Liver (tissue), 9 donors: ENCODE measurements around the gene EFCAB10. TPM values are rescaled to one million over a fixed set of nuclear protein-coding genes. Genes with fewer than 3 reads are reported as not detected.

Source experiments
- DNase-seq: peaks from one replicate; pipeline ENCODE4 v3.0.0-alpha.2; 2017; ENCODE audit warnings: low spot score
- H3K27ac ChIP-seq, 2 donors: one replicate each; pipeline ENCODE4 v1.7.0; 2013; ENCODE audit warnings: inconsistent platforms in 2 of 2, low read length in 2 of 2, control low read depth in 1 of 2, low read depth in 1 of 2, mild to moderate bottlenecking in 1 of 2
- H3K27me3 ChIP-seq, 4 donors: one replicate each; pipeline versions ENCODE4 v1.6.1 to v1.7.0; 2013; ENCODE audit warnings: low read length in 3 of 4, inconsistent platforms in 1 of 4, mild to moderate bottlenecking in 1 of 4, moderate library complexity in 1 of 4; ENCODE audit not compliant: control insufficient read depth in 4 of 4, insufficient read depth in 4 of 4
- H3K36me3 ChIP-seq, 4 donors: one replicate each; pipeline versions ENCODE4 v1.6.1 to v1.7.0; 2013; ENCODE audit warnings: low read length in 3 of 4, mild to moderate bottlenecking in 3 of 4, low read depth in 1 of 4, moderate library complexity in 1 of 4; ENCODE audit not compliant: control insufficient read depth in 4 of 4, insufficient read depth in 3 of 4
- H3K4me1 ChIP-seq, 4 donors: one replicate each; pipeline versions ENCODE4 v1.6.1 to v1.7.0; 2013; ENCODE audit warnings: low read length in 3 of 4, mild to moderate bottlenecking in 3 of 4, moderate library complexity in 1 of 4; ENCODE audit not compliant: control insufficient read depth in 4 of 4, insufficient read depth in 4 of 4
- H3K4me3 ChIP-seq, 3 donors: one replicate each; pipeline versions ENCODE4 v1.6.1 to v1.7.0; 2013; ENCODE audit warnings: low read length in 3 of 3, control low read depth in 1 of 3, low read depth in 1 of 3, mild to moderate bottlenecking in 1 of 3
- H3K9ac ChIP-seq, 2 donors: one replicate each; pipeline ENCODE4 v1.7.0; 2013; ENCODE audit warnings: low read length in 2 of 2, mild to moderate bottlenecking in 2 of 2, moderate library complexity in 2 of 2, control low read depth in 1 of 2, low read depth in 1 of 2
- H3K9me3 ChIP-seq, 4 donors: one replicate each; pipeline versions ENCODE4 v1.6.1 to v1.7.0; 2013; ENCODE audit warnings: low read length in 3 of 4; ENCODE audit not compliant: control insufficient read depth in 4 of 4
- ATF3 ChIP-seq: IDR thresholded peaks from 2 replicates; pipeline ENCODE4 v1.6.1; 2016; ENCODE audit warnings: antibody characterized with exemption
- FOXA2 ChIP-seq: IDR thresholded peaks from 2 replicates; pipeline ENCODE4 v1.6.1; 2016; ENCODE audit warnings: antibody characterized with exemption
- GABPA ChIP-seq, 2 donors: IDR thresholded peaks in 1 of 2; conservative IDR thresholded peaks in 1 of 2; 2 replicates each; pipeline ENCODE4 v1.6.1; 2016; ENCODE audit warnings: antibody characterized with exemption in 2 of 2, mild to moderate bottlenecking in 1 of 2, moderate library complexity in 1 of 2
- HNF4A ChIP-seq, 2 donors: conservative IDR thresholded peaks; 2 replicates each; pipeline ENCODE4 v1.6.1; 2016; ENCODE audit warnings: antibody characterized with exemption in 2 of 2, mild to moderate bottlenecking in 2 of 2
- HNF4G ChIP-seq: IDR thresholded peaks from 2 replicates; pipeline ENCODE4 v1.6.1; 2016; ENCODE audit warnings: antibody characterized with exemption
- JUND ChIP-seq, 2 donors: IDR thresholded peaks; 2 replicates each; pipeline ENCODE4 v1.6.1; 2016; ENCODE audit warnings: antibody characterized with exemption in 2 of 2
- NR2F2 ChIP-seq: IDR thresholded peaks from 2 replicates; pipeline ENCODE4 v1.6.1; 2016; ENCODE audit warnings: antibody characterized with exemption
- RAD21 ChIP-seq, 2 donors: IDR thresholded peaks; 2 replicates each; pipeline ENCODE4 v1.6.1; 2016; ENCODE audit warnings: antibody characterized with exemption in 2 of 2, mild to moderate bottlenecking in 2 of 2
- RXRA ChIP-seq, 2 donors: IDR thresholded peaks; 2 replicates each; pipeline ENCODE4 v1.6.1; 2017 to 2018; ENCODE audit warnings: antibody characterized with exemption in 2 of 2, mild to moderate bottlenecking in 1 of 2
- SP1 ChIP-seq: IDR thresholded peaks from 2 replicates; pipeline ENCODE4 v1.6.1; 2018; ENCODE audit warnings: antibody characterized with exemption, mild to moderate bottlenecking
- TAF1 ChIP-seq: conservative IDR thresholded peaks from 2 replicates; pipeline ENCODE4 v1.6.1; 2016; ENCODE audit warnings: antibody characterized with exemption, mild to moderate bottlenecking
- YY1 ChIP-seq: IDR thresholded peaks from 2 replicates; pipeline ENCODE4 v1.6.1; 2016; ENCODE audit warnings: antibody characterized with exemption, mild to moderate bottlenecking
- ZBTB33 ChIP-seq: IDR thresholded peaks from 2 replicates; pipeline ENCODE4 v1.6.1; 2016; ENCODE audit warnings: antibody characterized with exemption
- WGBS: extraction: QIAGEN DNeasy Blood & Tissue Kit; methylation state at CpG from one replicate; pipeline ENCODE4 v1.1.7; 2013; 5-methylcytosine and 5-hydroxymethylcytosine counted together
- polyA plus RNA-seq, 2 donors: library from polyadenylated mRNA; stranded (reverse) in 1 of 2; unstranded in 1 of 2; fragments of 200-250 nt in 1 of 2; fragments of >200 nt in 1 of 2; fragmentation: Nextera tagmentation in 1 of 2; extraction: Ambion mirVana in 1 of 2; gene quantifications; one replicate each; pipeline versions ENCODE4 v1.2.1 to v1.2.3, GENCODE V29; 2013 to 2015
- total RNA-seq, 2 donors: library from RNA; depleted of rRNA; stranded (reverse); fragments of >200 nt; gene quantifications; one replicate each; pipeline ENCODE4 v1.2.3, GENCODE V29; 2014
- TF ChIP-seq, protein P1 (sequence below): fragments of 150-350 bp; IDR thresholded peaks from 2 replicates; pipeline ENCODE4 v1.5.1; 2017; ENCODE audit warnings: improper control_type of control experiment, low read depth, low read length; ENCODE audit not compliant: missing input control
- TF ChIP-seq, protein P2 (sequence below): IDR thresholded peaks from 2 replicates; pipeline ENCODE4 v1.6.1; 2016; ENCODE audit warnings: antibody characterized with exemption, mild to moderate bottlenecking
- TF ChIP-seq, protein P3 (sequence below): IDR thresholded peaks from 2 replicates; pipeline ENCODE4 v1.6.1; 2016; ENCODE audit warnings: antibody characterized with exemption
- donor health status: healthy.
- donor health status: healthy.
- donor health status: healthy.
- donor health status: healthy.
- donor health status: healthy.

Gene EFCAB10
- total and polyA plus RNA-seq, 4 donors = 0.25 TPM; not detected in 3

DNA sequence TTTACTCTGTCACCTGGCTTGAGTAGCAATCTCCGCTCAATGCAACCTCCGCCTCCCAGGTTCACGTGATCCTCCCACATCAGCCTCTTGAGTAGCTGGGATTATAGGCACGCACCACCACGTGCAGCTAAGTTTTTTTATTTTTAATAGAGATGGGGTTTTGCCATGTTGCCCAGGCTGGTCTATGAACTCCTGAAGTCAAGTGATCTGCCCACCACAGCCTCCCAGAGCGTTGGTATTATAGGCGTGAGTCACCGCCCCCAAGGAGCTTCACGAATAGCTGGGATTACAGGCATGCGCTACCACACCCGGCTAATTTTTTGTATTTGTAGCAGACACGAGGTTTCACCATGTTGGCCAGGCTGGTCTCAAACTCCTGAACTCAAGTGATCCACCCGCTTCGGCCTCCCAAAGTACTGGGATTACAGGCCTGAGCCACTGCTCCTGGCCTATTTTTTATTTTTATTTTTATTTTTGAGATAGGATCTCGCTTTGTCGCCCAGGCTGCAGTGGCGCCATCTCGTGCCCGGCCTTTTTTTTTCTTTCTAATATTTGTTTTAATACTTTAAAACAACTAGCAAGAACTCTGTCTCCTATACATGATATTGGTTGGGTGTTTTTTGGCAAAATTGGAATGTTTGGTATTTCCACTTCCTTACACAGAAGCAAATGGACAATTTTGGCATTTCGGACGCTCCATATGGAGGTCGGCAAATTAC, 1.1 kb downstream of the EFCAB10 start (continued):
- TF ChIP-seq ZBTB33 = no peak
- TF ChIP-seq RXRA (IDR thresholded peaks at IDR 0.05) = no peak

GRCh38 chr7:105578496-105578895, 2.8 kb downstream of the EFCAB10 start:
- Histone ChIP-seq H3K9ac (no peak overlapping the region), H3K36me3 (no peaks in the 10 kb centered on the region), H3K9me3 (no peaks in the 10 kb centered on the region), H3K27ac (no peak overlapping the region), H3K27me3 (no peaks in the 10 kb centered on the region), H3K4me1 (peaks cover 0 to 4% (median 0%) of the 10 kb centered on the region in 4 donors), H3K4me3 (no peak overlapping the region)
- TF ChIP-seq HNF4A (conservative IDR thresholded peaks at IDR 0.05) = no peak
- TF ChIP-seq TAF1 = no peak
- TF ChIP-seq RAD21 (IDR thresholded peaks at IDR 0.05) = no peak
- TF ChIP-seq JUND (IDR thresholded peaks at IDR 0.05) = no peak
- TF ChIP-seq, protein P1, sequence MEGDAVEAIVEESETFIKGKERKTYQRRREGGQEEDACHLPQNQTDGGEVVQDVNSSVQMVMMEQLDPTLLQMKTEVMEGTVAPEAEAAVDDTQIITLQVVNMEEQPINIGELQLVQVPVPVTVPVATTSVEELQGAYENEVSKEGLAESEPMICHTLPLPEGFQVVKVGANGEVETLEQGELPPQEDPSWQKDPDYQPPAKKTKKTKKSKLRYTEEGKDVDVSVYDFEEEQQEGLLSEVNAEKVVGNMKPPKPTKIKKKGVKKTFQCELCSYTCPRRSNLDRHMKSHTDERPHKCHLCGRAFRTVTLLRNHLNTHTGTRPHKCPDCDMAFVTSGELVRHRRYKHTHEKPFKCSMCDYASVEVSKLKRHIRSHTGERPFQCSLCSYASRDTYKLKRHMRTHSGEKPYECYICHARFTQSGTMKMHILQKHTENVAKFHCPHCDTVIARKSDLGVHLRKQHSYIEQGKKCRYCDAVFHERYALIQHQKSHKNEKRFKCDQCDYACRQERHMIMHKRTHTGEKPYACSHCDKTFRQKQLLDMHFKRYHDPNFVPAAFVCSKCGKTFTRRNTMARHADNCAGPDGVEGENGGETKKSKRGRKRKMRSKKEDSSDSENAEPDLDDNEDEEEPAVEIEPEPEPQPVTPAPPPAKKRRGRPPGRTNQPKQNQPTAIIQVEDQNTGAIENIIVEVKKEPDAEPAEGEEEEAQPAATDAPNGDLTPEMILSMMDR = no peak
- no peak for DNase-seq

- DNase-seq = no peak
- TF ChIP-seq HNF4A (conservative IDR thresholded peaks at IDR 0.05) = no peak
- no peaks in the 10 kb centered on the region for H3K9me3 ChIP-seq
- H3K9ac ChIP-seq = no peak overlapping the region
- no peak overlapping the region for H3K27ac ChIP-seq
- no peak overlapping the region for H3K4me3 ChIP-seq
- H3K27me3 ChIP-seq = no peaks in the 10 kb centered on the region
- WGBS = 92% methylated on average over 1 of the region's 1 CpG
- H3K36me3 ChIP-seq = no peaks in the 10 kb centered on the region
- peaks cover 0 to 4% (median 0%) of the 10 kb centered on the region in 4 donors for H3K4me1 ChIP-seq
Measured at GRCh38 chr7:105577251-105577650, 4.0 kb downstream of the EFCAB10 start.

- no peak for DNase-seq
- Histone ChIP-seq H3K36me3 (peaks cover 0 to 18% (median 12%) of the 10 kb centered on the region in 4 donors), H3K4me1 (peaks cover 0 to 4% (median 0%) of the 10 kb centered on the region in 4 donors), H3K27ac (no peak overlapping the region), H3K4me3 (no peak overlapping the region), H3K27me3 (no peaks in the 10 kb centered on the region), H3K9me3 (no peaks in the 10 kb centered on the region), H3K9ac (no peak overlapping the region)
- WGBS = 95% methylated on average over 2 of the region's 2 CpGs
- TF ChIP-seq, protein P2, sequence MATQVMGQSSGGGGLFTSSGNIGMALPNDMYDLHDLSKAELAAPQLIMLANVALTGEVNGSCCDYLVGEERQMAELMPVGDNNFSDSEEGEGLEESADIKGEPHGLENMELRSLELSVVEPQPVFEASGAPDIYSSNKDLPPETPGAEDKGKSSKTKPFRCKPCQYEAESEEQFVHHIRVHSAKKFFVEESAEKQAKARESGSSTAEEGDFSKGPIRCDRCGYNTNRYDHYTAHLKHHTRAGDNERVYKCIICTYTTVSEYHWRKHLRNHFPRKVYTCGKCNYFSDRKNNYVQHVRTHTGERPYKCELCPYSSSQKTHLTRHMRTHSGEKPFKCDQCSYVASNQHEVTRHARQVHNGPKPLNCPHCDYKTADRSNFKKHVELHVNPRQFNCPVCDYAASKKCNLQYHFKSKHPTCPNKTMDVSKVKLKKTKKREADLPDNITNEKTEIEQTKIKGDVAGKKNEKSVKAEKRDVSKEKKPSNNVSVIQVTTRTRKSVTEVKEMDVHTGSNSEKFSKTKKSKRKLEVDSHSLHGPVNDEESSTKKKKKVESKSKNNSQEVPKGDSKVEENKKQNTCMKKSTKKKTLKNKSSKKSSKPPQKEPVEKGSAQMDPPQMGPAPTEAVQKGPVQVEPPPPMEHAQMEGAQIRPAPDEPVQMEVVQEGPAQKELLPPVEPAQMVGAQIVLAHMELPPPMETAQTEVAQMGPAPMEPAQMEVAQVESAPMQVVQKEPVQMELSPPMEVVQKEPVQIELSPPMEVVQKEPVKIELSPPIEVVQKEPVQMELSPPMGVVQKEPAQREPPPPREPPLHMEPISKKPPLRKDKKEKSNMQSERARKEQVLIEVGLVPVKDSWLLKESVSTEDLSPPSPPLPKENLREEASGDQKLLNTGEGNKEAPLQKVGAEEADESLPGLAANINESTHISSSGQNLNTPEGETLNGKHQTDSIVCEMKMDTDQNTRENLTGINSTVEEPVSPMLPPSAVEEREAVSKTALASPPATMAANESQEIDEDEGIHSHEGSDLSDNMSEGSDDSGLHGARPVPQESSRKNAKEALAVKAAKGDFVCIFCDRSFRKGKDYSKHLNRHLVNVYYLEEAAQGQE = no peak
- TF ChIP-seq HNF4G (no peak), ATF3 (no peak), SP1 (no peak), FOXA2 (no peak), YY1 (no peak), RXRA (IDR thresholded peaks at IDR 0.05) (no peak), GABPA (IDR thresholded peaks at IDR 0.05 in 1 of 2, conservative IDR thresholded peaks at IDR 0.05 in 1 of 2) (no peak), NR2F2 (no peak)
- TF ChIP-seq, protein P3, sequence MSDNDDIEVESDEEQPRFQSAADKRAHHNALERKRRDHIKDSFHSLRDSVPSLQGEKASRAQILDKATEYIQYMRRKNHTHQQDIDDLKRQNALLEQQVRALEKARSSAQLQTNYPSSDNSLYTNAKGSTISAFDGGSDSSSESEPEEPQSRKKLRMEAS = no peak
- TF ChIP-seq, protein P1 = no peak
Measured at GRCh38 chr7:105571891-105572290, 9.4 kb downstream of the EFCAB10 start.
